ENCODE results near the gene ATRNL1.
"Not testable (repeated sequence)": the region's sequence is repeated elsewhere in the genome, so short reads cannot be mapped to it uniquely, and the experiment has no call there.

Gene ATRNL1

DNA sequence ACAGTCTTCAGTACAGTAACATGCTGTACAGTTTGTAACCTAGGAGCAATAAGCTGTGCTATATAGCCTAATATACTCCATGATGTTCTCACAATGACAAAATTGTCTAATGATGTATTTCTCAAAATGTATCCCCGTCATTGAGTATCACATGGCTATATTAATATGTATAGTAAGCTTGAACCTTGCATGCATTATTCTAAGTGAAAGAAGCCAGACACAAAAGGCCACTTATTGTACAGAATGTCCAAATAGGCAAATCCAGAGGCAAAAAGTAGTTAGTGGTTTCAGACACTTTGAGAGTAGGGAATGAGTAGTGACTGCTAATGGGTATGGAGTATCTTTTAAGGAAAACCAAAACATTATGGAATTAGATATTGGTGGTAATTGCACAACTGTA, 545.1 kb downstream of the ATRNL1 start:
- DNase-seq = no peak

DNA sequence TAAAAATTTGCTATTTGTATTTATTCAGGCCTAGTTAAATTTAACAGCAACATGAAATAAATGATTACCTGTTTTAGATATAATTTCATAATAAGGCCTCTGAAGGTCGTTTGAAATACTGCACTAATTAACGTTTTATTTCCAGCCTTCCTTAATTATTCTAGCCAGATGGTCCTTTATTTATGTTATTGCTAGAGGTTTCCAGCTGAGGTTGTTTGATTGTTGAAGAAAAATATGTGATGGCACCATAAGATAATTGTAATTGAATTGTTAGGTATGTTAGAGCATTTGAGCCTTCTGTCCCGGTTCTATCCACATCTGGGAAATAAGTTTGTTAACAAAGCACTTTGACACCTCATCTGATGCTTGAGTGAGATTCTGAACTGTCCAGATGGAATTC, 556.1 kb downstream of the ATRNL1 start:
- DNase-seq = no peak

DNA sequence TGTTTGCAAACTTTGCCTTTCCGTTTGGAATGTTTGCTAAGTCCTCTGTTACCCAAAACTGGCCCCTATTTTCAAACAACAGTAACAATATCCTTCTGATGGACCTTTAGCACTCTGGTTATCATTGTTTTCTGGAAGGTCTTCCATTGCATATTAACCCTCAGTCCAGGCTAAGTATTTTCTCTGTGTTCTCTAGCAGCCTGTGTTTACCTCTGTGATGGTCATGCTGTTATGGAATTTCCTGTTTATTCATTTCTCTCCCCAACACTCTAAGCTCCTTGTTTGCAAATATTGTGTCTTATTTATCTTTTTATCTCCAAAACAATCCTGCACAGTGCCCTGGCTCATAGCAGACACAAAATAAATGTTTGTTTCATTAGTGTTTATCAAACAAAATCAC, 560.3 kb downstream of the ATRNL1 start:
- no peak for DNase-seq

DNA sequence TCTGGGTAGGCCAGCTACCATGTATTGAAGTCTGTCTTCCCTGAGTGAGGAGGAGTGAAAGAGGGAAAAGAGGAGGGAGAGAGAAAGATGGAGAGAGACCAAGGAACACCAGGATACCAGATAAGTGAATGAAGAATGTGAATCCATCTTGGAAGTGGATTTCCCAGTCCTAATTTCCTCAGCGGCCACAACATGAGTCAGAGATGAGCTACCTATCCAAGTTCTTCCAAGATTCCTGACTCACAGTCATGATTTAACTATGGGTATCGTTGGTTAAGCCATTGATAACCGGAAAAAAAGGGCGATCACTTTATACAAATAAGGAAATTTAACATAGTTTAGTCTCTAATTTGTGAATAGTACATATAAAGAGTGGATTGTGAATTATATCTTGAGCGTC, 561.8 kb downstream of the ATRNL1 start:
- no peak for DNase-seq

DNA sequence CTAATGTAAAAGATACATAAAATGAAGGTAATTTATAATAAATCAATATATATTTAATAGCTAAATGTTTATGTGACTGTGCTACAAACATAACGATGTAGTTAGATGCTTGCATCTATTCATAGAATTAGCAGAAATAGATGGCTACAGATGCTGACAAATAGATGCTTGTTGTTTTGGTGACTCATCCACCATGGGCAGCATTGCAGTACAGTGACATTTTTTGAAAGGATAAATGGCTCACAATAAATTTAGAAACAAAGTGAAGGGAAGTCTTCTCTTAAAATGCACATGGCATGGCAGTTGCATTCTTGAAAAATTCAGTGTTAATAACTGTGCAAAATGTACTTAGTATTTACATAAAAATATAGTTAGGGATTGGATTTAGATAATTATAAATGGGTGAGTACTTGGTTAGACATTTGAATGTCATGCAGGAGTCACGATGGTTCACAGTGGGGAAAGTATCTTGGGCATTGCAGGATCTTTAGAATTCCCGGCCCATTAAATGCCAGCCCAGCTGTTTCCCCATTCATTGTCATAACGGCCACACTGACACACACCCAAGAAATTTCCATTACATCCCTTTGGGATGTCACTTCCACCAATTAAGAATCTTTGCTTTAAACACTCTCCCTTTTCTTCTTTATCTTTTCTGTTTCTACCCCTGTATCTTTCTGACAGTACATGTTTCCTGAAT, 564.1 kb downstream of the ATRNL1 start:
- DNase-seq = no peak

DNA sequence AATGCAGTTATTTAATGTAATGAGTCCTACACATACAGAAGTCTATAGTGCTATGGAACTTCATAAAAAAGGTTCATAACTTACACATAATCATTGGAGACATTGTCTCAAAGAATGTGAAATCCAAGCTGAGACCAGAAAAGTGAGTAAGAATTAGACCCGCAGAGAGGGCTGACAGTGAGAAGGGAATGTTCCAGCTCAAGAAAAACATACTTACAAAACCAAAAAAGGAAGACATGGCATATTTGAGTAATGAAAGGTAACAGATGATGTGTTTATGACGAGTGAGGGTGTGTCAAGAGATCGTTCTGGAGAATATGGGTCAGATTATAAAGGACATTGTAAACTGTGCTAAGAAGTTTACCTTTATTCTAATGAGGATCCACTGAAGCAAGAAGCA, 566.5 kb downstream of the ATRNL1 start:
- no peak for DNase-seq

DNA sequence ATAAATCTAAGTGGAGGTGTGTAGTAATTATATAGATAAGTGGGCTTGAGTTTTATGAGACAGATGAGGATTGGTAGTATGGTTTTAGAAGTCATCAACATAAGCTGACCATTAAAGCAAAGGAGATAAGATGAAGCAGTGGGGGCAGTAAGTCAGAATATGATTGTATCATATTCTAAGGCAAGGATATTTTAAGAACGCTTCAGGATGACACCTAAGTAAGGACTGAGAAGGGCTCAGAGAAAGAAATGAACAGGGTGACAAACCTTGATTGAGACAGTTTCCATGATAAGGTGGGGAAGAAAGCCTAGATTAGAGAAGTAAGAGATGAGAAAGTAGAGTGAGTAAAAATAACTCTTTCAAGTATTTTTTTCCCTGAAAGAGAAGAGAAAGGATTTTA, 567.2 kb downstream of the ATRNL1 start:
- no peak for DNase-seq

DNA sequence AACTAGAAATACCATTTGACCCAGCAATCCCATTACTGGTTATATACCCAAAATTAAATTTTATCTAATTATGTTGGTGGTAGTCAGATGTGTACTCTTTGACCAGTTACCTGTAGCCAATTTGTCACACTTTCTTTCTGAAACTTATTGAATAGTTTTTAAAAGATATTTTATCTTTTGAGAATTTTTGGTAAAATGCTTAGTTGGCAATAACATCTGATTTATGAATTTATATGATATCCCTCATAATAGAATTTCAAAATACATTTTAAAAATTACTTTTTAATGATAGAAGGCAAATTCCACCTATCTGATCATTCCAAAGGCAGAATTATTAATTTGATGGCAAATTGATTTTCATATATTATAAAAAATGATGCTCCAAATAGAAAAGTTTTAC, 569.3 kb downstream of the ATRNL1 start:
- DNase-seq = no peak

DNA sequence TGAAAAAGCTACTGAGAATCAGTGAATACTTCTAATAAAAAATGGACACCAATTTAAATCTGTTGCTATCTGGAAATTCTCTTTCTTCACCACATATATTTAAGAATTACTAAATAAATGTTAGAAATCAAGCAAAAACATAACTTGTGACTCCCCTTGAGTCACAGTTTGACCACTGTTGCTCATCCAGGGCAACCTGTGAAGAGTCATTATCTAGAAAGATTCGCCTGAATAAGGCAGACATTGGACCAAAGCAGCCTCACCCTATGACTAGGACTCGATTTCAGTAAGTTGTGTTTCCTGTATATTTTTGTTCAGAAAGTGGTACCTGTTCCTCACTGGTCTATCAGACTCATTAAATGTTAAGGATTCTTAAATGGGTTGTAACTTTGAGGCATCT, 572.4 kb downstream of the ATRNL1 start:
- no peak for DNase-seq

DNA sequence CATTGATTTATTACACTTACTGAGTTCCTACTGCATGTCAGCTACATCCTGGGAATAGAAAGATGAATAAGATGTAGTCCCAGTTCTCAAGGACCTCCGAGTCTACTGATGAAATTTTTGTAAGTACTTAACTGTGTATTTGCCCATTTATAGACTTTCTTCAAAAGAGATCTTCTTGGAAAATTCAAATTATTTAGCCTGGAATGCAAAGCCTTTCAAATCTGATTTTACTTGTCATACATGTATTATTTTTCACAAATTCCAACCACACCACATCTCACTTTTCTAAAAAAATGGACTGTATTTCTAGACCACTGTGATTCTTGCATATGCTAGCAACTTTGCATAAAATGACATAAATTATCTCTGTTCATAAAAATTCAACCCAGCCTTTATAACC, 581.3 kb downstream of the ATRNL1 start:
- DNase-seq = no peak

DNA sequence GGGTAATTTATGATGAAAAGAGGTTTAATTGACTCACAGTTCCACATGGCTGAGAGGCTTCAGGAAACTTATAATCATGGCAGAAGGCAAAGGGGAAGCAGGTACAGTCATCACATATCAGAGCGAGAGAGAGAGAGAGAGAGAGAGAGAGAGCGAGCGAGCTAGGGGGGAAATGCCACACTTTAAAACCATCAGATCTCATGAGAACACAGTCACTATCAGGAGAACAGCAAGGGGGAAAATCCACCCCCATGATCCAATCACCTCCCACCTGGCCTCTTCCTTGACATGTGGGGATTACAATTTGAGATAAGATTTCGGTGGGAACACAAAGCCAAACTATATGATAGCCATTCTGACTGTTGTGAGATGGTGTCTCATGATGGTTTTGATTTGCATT, 603.6 kb downstream of the ATRNL1 start:
- DNase-seq = no peak

DNA sequence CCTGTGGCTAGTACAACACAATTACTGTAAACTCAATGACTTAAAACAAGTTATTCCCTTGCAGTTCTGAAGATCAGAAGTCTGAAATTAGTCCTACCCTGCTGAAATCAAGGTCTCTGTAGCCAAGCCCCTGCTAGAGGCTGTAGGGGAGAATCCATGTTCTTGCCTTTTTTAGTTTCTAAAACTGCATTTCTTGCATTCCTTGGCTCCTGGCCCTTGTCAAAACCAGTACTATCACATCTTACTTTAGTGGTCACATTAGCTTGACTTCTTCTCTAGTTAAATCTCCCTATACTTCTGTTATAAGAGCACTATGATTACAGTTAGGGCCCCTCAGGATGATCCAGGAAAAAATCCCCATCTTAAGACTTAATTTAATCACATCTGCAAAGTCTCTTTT, 612.9 kb downstream of the ATRNL1 start:
- no peak for DNase-seq

DNA sequence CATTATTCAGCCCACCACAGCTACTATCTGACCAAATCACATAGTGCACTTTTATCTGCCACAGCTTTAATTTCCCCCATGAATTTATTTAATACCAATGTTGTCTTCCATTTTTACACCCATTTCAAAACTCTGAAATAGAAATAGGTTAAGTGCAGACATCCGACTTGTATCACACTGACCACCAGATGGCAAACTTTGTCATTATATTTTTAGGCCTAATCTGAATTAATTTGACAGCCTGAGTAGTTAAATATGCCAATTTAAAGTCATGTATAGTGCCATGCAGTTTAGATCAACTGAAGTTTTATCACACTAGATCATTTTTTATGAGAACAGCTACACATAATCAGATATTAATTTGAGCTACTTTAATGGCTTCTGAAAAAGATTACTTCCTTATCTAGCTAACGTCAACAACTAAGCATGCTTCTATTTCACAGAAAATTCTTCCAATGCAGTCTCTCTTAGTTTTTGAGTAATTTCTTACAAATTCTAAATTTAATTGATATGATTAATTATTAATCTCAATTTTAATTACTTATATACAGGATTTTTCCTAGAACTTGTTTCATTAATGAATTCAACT, 613.4 kb downstream of the ATRNL1 start:
- no peak for DNase-seq

DNA sequence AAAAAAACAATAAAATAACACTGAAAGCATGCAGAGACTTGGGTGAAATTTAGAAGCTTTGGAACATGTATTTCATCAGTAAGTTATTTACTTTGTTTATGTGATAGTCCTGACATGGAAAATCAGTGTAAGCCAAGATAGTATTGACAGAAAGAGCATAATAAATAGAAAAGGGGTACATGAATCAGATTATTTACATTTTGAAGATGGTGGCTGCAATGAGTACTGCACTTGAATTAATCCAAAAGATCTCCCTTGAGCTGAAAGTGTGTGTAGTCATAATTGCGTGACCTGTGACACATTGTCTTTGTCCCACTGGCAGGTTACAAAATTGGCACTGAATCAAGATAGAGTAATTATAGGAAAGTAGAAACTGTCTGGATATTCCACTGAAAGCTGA, 617.0 kb downstream of the ATRNL1 start:
- DNase-seq = no peak

DNA sequence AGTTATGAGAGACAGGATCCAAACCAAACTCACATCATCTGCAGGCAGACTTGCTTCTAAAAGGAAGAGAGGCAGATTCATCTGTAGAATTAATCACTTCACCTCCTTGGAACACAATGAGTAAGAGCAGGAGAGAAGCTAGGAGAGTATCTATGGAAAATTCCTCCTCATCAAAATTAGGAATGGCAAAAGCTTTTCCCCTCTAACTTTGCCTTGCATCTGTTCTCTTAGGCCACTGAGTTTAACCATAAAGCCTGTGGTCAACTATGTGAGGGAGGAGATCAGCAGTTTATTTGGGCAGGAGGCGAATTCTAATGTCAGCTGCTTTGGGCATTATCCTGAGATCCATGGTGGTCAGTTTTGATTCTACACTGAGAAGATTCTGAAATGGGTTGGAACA, 618.1 kb downstream of the ATRNL1 start:
- DNase-seq = no peak

DNA sequence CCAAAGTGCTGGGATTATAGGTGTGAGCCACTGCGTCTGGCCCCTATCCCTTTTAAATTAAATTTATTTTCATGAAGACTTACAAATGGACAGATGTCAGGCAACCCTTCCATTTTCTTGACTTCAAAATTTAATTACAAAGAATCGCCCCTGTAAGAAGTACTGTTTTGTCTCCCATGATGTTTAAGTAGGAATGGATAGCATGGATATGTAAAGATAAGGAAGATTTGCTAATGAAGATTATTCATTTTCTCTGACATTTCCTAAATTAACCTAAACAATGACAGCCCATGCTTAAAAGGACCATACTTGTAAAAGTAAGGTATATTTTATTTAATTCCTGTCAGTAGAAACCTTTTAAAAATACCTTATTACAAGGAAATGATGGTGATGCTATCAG, 627.0 kb downstream of the ATRNL1 start:
- DNase-seq = no peak

DNA sequence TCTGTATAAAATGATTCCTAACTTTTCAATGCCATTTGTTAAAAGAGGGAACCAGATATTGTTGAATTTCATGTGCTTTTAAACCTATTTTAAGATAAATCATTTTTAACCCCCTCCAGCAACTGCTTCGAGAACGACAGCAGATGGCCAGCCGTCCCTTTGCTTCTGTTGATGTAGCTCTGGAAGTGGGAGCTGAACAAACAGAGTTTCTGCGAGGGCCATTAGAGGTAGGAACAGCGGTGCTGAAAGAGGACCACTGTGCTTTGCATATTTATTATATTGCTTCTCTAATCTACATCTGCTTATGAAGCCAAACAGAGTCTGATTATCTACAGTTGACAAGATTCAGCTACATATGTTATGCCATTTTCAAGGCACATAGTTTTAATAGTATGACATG, 634.0 kb downstream of the ATRNL1 start:
- DNase-seq = no peak

DNA sequence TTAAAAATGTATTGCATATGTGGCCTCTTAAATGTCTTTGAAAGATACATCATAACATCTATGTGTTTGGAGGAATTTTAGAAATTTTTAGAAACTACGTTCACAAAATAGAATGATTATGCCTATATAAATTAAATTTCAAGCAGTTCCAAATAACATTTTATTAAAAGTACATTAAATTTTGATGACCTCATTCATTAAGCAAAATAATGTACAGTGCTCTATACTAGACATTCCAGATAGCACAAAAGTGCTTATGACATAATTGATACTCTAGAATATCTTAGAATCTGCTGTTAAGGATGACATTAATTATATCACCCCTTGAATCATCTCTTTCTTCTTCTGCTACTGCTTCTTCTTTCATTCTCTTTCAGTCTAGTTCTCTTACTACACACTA, 650.9 kb downstream of the ATRNL1 start:
- DNase-seq = no peak

DNA sequence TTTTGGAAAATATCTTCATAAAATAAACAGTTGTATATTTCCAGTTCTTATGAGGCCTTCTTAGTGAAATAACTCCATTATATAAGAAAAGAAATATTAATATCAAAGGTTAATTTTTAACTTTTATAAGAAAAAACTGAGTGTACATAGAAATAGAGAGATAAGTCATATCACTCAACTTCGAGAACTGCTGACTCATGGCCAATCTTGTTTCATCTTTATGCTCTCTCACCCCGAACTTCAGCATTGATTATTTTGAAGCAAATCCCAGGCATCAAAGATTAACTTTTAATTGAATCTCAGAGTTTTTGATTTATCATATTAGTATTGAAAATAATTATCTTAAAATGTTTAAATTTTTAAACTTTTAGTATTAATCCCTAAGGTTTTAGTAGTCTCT, 652.8 kb downstream of the ATRNL1 start:
- DNase-seq = no peak

DNA sequence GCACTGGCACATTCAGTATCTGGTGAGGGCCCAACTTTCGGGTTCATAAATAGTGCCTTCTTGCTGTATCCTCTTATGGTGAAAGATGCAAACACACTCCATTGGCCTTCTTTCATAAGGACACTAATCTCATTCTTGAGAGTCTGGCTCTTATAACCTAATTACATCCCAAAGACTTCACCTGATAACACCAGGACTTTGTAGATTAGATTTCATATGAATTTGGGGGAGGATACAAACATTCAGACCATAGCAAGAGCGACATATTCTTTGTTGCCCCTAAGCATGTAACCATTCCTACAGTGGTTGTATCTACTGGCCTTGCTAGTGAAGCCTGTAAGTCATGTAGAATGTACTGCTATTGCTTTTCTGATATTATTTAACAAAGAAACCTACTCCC, 654.6 kb downstream of the ATRNL1 start:
- no peak for DNase-seq

DNA sequence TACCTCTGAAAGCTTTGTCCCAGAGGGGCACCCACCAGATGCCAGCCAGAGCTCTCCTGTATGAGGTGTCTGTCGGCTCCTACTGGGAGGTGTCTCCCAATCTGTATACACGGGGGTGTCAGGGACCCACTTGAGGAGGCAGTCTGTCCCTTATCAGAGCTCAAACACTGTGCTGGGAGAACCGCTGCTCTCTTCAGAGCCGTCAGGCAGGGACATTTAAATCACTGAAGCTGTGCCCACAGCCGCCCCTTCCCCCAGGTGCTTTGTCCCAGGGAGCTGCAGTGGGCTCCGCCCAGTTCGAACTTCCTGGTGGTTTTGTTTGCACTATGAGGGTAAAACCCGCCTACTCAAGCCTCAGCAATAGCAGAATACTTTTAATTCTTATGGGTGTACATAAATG, 665.3 kb downstream of the ATRNL1 start:
- DNase-seq = not testable (repeated sequence)

DNA sequence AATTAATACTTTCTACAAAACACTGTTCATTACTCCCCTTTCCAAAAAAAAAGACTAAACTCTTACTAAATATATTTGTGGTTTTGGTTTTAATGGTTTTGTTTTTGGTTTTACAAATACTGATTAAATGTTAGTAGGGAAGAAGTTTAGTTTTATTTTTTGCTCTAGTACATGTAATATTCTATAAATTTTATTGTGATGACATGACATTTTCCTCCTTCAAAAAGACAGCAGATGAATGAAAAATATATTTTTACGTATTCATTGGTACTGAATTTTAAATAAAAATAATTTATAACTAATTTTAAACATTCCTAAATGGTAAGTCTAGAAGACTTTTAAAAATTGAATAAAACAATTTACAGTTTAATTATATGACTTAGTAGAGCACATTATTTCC, 667.0 kb downstream of the ATRNL1 start:
- no peak for DNase-seq

DNA sequence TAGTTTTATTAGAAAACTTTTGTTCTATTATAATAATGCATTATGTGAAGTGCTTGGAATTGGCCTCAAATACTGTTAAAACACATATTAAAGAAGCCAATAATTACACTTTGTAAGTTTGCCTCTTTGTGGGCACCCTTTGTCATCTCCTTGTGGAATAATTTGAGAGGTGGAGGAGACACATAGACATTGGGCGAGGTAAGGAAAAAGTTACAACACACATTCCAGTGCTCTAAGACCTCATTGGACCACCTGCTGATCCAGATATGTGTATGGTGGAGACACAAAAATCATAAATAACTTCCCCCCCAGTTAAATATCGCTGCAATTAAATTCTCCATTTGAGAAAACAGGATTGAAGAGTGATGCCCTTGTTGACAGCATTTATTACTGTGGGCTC, 668.0 kb downstream of the ATRNL1 start:
- no peak for DNase-seq

DNA sequence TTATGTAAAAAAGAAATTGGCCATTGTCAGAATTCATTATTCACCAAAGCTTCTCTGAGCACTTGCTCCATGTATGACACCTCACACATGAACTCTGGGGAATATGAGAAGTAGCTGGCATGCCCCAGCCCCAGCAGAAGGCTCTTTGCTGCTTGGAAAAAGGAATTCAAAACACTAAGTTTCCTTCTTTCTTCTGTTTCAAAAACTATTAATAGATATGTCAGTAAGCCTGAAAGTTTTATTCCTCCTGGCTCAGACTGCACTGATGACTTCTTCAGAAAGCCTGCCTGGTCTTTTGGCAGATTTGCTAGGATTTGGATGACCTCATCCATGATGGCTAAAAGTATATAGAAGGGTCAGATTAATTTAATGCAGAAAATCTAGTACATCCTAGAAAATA, 668.9 kb downstream of the ATRNL1 start:
- no peak for DNase-seq

DNA sequence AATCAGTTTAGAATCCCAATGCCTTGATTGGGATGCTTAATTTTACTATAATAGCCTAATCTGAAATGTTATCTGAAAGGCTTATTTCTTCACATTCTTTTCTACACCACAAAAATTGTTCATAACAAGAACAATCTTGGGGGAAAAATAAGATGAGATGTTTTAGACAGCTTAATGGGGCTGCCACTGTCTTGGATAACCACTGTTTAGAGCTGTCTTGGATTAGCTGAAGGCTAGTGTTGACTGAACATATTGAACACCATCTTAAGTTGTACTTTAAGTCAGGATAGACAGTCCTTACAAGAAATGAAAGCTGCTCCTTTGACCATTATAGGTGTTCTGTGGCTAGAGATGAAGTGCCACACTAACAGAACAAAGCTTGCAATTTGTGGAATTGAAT, 678.6 kb downstream of the ATRNL1 start:
- DNase-seq = no peak

Measured in CD4-positive, alpha-beta T cell treated with Interleukin-12 subunit alpha and Interleukin-12 subunit beta, for 1 hour (primary cell).